ENCODE measurements around the gene DAZAP2. TPM values are rescaled to one million over a fixed set of nuclear protein-coding genes. Genes with fewer than 3 reads are reported as not detected.

Gene DAZAP2
- polyA plus RNA-seq, 3 donors, result 975 to 2,004 (median 1,697) TPM

GRCh38 chr12:51262758-51263177, 24.1 kb downstream of the DAZAP2 start:
- Mint-ChIP-seq H3K27ac (peak overlapping the region in 1 of 7 donors; percentile 7), H3K27me3 (ENCODE audit: low read depth in 3 of 3) (peaks cover 0 to 6% (median 6%) of the 10 kb centered on the region in 3 donors), H3K36me3 (no peaks in the 10 kb centered on the region), H3K4me3 (no peak overlapping the region), H3K4me1 (peaks cover 6% of the 10 kb centered on the region), H3K9me3 (no peaks in the 10 kb centered on the region)
- intact Hi-C loops (cut with micrococcal nuclease), result loop anchor here in 1 of 2 donors (10.0 kb wide), 2 partner anchors 48 to 82 kb away; partner anchors contain the start of genes CELA1 and POU6F1
- Histone ChIP-seq H3K4me1 (ENCODE audit: control insufficient read depth in 1 of 2, insufficient read depth in 2 of 2, low read length in 2 of 2) (no peaks in the 10 kb centered on the region), H3K79me2 (ENCODE audit: insufficient read depth, low read length) (no peaks in the 10 kb centered on the region), H3K27ac (ENCODE audit: low read depth in 1 of 2, low read length in 2 of 2) (no peak overlapping the region), H4K20me1 (ENCODE audit: insufficient read depth, low read length) (no peaks in the 10 kb centered on the region), H3K9ac (ENCODE audit: insufficient read depth, low read length, poor library complexity, severe bottlenecking) (no peak overlapping the region), H3K4me2 (replicated peaks; ENCODE audit: extremely low read depth, low read length, poor library complexity, severe bottlenecking) (no peak overlapping the region), H3K4me3 (replicated peaks in 1 of 3; ENCODE audit: low read depth in 2 of 3, low read length in 3 of 3) (no peak overlapping the region), H3K9me3 (replicated peaks in 1 of 2; ENCODE audit: control insufficient read depth in 1 of 2, insufficient read depth in 1 of 2, low read length in 2 of 2) (no peaks in the 10 kb centered on the region), H3K36me3 (replicated peaks in 1 of 2; ENCODE audit: control insufficient read depth in 1 of 2, insufficient read depth in 2 of 2, low read length in 2 of 2) (no peaks in the 10 kb centered on the region), H3K27me3 (ENCODE audit: control insufficient read depth in 2 of 2, insufficient read depth in 2 of 2, low read length in 2 of 2) (peaks cover 0 to under 1% of the 10 kb centered on the region in 2 donors), H2AFZ (ENCODE audit: insufficient read depth, low read depth, low read length, poor library complexity, severe bottlenecking) (peak overlapping the region; percentile 17)
- WGBS (ENCODE audit: insufficient coverage), result 70% methylated on average over 2 of the region's 7 CpGs
- DNase-seq, result peak in 1 of 3 donors; percentile 49
- TF ChIP-seq CTCF (IDR thresholded peaks at IDR 0.05), result peak; percentile 45

DNA sequence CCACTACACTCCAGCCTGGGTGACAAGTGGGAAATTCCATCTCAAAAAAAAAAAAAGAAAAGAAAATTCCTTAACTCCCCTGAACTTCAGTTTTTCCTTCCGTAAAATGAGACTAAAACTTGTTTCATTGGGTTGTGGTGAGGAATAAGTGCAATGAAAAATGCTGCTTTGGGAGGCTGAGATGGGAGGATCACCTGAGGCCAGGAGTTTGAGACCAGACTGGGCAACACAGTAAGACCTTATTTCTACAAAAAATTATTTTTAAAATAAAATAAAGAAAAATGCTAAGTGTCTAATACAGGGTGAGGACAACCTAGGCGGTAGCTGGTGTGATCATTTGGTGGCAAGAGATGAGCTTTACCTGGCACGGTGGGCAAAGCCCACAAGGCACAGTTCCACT, 24.7 kb downstream of the DAZAP2 start:
- Mint-ChIP-seq H3K9me3 (no peaks in the 10 kb centered on the region), H3K27ac (no peak overlapping the region), H3K4me3 (no peak overlapping the region), H3K36me3 (no peaks in the 10 kb centered on the region), H3K27me3 (ENCODE audit: low read depth in 3 of 3) (peaks cover 0 to 11% (median 9%) of the 10 kb centered on the region in 3 donors), H3K4me1 (peaks cover 6% of the 10 kb centered on the region)
- no peaks in the 10 kb centered on the region for H3K4me1 ChIP-seq (ENCODE audit: control insufficient read depth in 1 of 2, insufficient read depth in 2 of 2, low read length in 2 of 2)
- no peak overlapping the region for H3K4me3 ChIP-seq (replicated peaks in 1 of 3; ENCODE audit: low read depth in 2 of 3, low read length in 3 of 3)
- no peak overlapping the region for H3K9ac ChIP-seq (ENCODE audit: insufficient read depth, low read length, poor library complexity, severe bottlenecking)
- no peak overlapping the region for H3K4me2 ChIP-seq (replicated peaks; ENCODE audit: extremely low read depth, low read length, poor library complexity, severe bottlenecking)
- no peak for TF ChIP-seq CTCF (IDR thresholded peaks at IDR 0.05)
- no peak for DNase-seq
- peaks cover 0 to 5% of the 10 kb centered on the region in 2 donors for H3K27me3 ChIP-seq (ENCODE audit: control insufficient read depth in 2 of 2, insufficient read depth in 2 of 2, low read length in 2 of 2)
- no peaks in the 10 kb centered on the region for H3K36me3 ChIP-seq (replicated peaks in 1 of 2; ENCODE audit: control insufficient read depth in 1 of 2, insufficient read depth in 2 of 2, low read length in 2 of 2)
- no peaks in the 10 kb centered on the region for H3K79me2 ChIP-seq (ENCODE audit: insufficient read depth, low read length)
- H3K27ac ChIP-seq (ENCODE audit: low read depth in 1 of 2, low read length in 2 of 2), result no peak overlapping the region
- H3K9me3 ChIP-seq (replicated peaks in 1 of 2; ENCODE audit: control insufficient read depth in 1 of 2, insufficient read depth in 1 of 2, low read length in 2 of 2), result no peaks in the 10 kb centered on the region
- no peaks in the 10 kb centered on the region for H4K20me1 ChIP-seq (ENCODE audit: insufficient read depth, low read length)
- no CpG with 5 or more reads among the region's 3 CpGs for WGBS (ENCODE audit: insufficient coverage)
- intact Hi-C loops (cut with micrococcal nuclease), result loop anchor here in 1 of 2 donors (10.0 kb wide), 2 partner anchors 49 to 81 kb away; partner anchors contain the start of genes CELA1 and POU6F1
- no peak overlapping the region for H2AFZ ChIP-seq (ENCODE audit: insufficient read depth, low read depth, low read length, poor library complexity, severe bottlenecking)

Measured in CD14-positive monocyte (primary cell).